H1 (cell line): Measurements from ENCODE around the gene GRID2. TPM values are rescaled to one million over a fixed set of nuclear protein-coding genes. Genes with fewer than 3 reads are reported as not detected.

ENCODE experiments used
- BCL11A ChIP-seq, 2 experiments: IDR thresholded peaks; one replicate each; pipeline ENCODE4 v1.6.1; 2011; ENCODE audit warnings: low read depth in 2 of 2, low read length in 2 of 2, mild to moderate bottlenecking in 2 of 2
- TAF1 ChIP-seq: IDR thresholded peaks from 2 replicates; pipeline ENCODE4 v1.6.1; 2011; ENCODE audit warnings: mild to moderate bottlenecking, low read depth, low read length
- polyA plus RNA-seq, 7 experiments: library from polyadenylated mRNA; depleted of rRNA in 3 of 7; stranded (reverse) in 5 of 7; unstranded in 2 of 7; fragments of >200 nt in 5 of 7; fragments of 200-250 nt in 2 of 7; gene quantifications; 1 replicate in 5 of 7; 2 replicates in 1 of 7; 4 replicates in 1 of 7; pipeline versions ENCODE4 v1.2.1 to v1.2.3, GENCODE V29; 2011 to 2013; ENCODE audit warnings: missing spikeins in 2 of 7, mixed read lengths in 2 of 7
- total RNA-seq: library from RNA; stranded (reverse); fragmentation: NEBNext Ultra II Directional; extraction: Animal tissue kit (Norgen Biotek cat#: 25700); gene quantifications from 2 replicates; pipeline ENCODE4 v1.2.1, GENCODE V29; 2021

Gene GRID2
- total and polyA plus RNA-seq, 2 of the 8 experiments (the other 6 are each of a cell fraction or from before 2014, with no cell fraction given) = 31.1 to 81.9 TPM

- TF ChIP-seq BCL11A (IDR thresholded peaks at IDR 0.05; ENCODE audit: low read depth in 2 of 2, low read length in 2 of 2) (no peak), TAF1 (no peak)
Observed at GRCh38 chr4:92514627-92515026, 210.9 kb downstream of the GRID2 start (continued).
